Measurements from ENCODE around the gene ZSCAN5A.

DNA sequence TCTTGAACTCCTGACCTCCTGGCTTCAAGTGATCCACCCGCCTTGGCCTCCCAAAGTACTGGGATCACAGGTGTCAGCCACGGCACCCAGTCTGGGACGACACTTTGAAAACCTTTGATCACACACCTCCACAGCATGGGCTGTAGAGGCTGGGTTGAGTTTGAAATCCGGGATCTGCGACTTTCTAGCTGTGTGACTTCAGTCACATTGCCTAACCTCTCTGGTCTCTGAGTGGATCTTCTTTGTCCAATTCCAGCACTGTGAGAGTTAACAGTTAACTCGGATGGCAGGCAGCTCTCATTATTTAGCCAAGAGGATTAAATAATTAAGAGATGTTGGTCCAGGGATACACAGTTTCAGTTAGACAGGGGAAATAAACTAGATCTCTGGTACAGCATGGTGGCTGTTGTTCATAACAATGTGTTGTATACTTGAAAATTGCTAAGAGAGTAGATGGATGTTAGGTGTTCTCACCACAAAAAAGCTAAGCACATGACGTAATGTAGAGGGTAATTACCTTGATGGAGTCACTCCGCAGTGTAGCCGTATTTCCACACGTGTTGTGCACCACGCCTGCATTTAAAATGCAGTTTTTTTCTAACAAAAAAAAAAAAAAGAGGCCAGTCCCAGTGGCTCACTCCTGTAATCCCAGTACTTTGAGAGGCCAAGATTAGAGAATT, 136.9 kb downstream of the ZSCAN5A start:
- TF ChIP-seq CTCF (IDR thresholded peaks at IDR 0.05) (no peak), POLR2A (IDR thresholded peaks at IDR 0.05) (no peak)
